ENCODE data around the gene RMRP.
"Not testable (repeated sequence)": the region's sequence is repeated elsewhere in the genome, so short reads cannot be mapped to it uniquely, and the experiment has no call there.

Gene RMRP

DNA sequence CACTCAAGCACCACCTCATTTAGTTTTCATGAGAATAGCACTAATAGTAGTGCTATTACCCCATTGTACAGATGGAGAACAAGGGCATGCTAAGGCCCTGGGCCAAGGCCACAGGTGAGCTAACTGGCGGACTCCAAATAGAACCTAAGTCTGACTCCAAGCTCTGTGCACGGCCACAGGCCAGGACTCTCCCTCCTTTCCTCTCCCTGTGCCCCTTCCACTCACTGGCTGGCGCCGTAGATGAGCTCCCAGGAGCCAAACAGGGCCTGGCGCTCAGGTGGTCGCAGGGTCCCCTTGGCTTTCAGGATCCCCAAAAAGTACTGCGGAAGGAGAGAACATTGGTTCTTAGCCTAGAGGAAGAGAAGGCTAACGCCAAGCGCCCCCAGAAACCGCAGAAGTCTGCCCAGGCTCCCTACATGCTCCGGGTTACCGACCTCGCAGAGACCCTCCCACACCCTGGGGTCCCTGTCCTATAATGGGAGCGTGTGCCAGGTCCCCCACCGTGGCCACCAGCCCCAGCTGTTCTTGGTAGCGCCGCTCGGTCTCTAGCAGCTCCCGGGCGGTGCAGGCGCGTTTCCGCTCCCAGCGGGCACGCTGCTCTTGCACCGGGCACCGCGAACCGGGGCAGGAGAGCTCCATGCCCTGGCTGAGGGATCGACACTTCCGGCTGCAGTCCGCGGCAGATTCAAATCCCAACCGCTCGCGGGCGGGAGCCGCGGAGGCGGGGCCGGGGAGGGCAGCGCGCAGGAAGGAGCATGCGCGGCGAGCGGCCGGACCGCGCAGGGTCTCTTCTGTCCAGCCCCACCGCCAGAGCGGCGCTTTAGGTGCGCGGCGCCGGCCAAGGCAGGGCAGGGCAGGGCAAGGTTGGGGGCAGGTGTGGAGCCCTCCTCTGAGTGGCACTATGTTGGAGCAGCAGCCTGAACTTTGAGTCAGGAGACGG, 7.0 kb upstream of the RMRP start, which contains the start of gene ARHGEF39:
ARHGEF39 (minus strand) TSS at position 665 of the 940 bp plus-strand sequence; CDS start at position 639, 26 bp downstream.
- no peak for DNase-seq

GRCh38 chr9:35662437-35662836, 4.6 kb upstream of the RMRP start:
- DNase-seq: no peak

DNA sequence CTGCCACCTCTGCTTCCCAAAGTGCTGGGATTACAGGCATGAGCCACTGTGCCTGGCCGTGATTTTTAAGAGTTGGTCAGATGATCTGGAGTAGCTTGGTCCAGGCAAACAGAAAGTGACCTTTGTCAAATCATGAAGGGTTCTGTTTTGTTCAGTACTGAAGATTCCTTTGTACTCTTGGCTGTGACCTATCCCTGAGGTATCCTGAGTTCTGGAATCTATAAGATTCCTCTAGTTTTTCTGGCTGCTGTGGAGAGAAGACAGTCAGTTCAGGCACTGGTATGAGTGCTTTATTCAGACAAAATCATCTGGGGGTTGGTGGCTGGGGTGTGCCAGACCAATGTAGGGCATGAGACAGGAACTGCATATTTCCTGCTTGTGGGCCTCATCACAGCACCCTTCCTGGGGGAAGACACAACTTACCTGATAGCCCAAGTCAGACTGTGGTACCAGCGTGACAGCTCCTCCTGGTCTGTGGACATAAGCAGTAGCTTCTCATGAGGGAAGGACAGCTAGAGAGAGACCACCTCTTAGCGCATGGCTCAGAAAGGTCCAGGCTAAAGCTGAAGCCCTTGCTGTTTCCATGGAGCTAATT, 4.0 kb upstream of the RMRP start:
- DNase-seq: no peak

DNA sequence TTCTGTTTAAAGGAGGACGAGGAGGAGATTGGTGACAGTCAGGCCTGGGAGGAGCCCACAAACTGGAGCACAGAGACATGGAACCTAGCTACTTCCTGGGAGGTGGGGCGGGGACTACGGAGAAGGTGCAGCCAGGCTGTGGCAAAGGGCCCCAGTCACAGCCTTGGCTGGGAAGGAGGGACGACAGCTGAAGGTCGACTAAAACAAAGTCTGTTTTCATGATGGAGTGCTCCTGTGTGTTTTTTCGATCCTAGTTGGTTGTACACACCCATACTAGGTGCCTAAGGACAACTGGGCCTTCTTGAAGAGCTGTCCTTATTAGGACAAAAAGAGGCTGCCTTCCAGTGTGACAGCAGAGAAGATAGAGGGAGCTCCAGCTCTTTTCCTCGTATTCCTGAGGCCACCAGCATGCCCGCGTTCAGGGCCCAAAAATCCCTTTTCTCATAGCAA, 3.2 kb upstream of the RMRP start:
- DNase-seq: no peak

DNA sequence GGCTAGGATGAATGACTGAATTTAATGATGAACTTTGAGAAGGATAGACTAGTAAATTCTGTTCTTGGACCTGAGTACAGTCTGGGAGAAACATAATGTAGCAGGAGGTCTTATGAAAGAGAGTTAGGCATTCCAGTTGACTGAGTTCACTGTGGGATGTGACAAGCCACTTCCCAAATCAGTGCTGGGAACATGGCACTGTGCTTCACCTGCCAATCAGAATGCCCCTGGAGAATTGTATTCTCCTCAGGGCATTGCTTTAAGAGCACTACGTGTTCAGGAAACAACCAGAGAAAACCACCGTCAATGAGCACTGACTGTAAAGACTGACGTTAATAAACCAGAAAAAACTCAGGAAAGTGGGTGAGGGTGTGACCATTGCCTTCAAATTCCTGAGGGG, 1.5 kb upstream of the RMRP start:
- no peak for DNase-seq

DNA sequence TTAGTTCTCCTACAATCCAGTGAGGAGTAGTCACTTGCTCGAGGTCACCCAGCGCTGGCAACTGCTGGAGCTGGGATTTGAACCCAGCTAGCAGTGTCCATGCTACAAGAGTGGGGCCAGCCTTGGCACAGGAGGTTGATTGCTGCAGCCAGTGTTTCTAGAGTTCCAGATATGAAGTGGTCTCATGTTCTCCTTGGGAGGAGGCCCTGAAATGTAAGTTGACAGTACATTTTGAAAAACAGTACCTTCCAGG, 1.1 kb upstream of the RMRP start:
- DNase-seq: no peak

DNA sequence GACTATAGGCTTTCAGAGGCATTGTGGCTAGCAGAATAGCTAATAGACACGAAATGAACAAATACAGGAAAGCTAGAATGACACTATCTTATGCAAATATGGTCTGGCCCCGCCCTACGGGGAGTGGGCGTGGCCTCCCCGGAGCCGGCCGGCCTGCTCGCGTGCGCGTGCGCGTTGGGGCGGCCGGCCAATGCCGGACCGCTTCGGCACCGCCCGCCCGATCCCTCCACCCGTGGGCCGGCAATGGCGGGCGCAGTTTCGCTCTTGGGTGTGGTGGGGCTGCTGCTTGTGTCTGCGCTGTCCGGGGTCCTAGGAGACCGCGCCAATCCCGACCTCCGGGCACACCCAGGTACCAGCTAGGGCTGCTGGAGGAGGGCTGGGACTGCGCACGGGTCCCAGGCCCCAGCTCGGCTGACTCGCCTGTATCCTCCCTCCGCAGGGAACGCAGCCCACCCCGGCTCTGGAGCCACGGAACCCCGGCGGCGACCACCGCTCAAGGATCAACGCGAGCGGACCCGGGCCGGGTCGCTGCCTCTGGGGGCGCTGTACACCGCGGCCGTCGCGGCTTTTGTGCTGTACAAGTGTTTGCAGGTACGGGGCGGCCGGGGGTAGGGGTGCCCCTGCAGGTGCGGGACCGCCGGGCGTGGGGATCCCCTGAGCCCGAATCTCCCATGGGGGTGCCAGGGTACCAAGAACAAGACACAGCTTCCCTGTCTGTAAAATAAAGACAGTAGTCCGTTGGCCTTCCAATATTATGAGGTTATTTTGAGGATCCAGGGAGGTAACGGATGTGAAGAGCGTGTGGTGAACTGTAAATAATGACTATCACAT, 533 bp upstream of the RMRP start, which contains the start of gene CCDC107:
CCDC107 (plus strand) TSS at position 156 of the 831 bp plus-strand sequence; CDS start at position 244, 88 bp downstream.
- DNase-seq: peak; percentile 75

GRCh38 chr9:35656831-35657545, 831 bp downstream of the RMRP start:
- DNase-seq: no peak

DNA sequence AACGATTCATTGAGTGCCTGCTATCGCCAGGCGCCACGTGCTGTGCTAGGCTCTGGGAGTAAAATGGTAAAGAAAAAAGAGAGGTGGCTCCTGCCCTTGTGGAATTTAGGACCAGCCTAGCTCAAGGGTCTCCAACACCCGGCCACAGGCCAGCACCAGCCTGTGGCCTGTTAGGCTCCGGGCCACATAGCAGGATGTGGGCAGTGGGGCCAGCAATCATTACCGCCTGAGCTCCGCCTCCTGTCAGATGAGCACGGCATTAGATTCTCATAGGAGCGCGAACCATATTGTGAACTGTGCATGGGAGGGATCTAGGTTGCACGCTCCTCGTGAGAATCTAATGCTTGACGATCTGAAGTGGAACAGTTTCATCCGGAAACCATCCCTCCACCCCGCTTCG, 1.5 kb downstream of the RMRP start:
- no peak for DNase-seq

GRCh38 chr9:35653611-35654010, 4.2 kb downstream of the RMRP start:
- no peak for DNase-seq

- no peak for DNase-seq
Observed at GRCh38 chr9:35652829-35653209, 5.0 kb downstream of the RMRP start.

- no peak for DNase-seq
Observed at GRCh38 chr9:35651956-35652828, 5.6 kb downstream of the RMRP start.

- no peak for DNase-seq
Observed at GRCh38 chr9:35650341-35651158, 7.3 kb downstream of the RMRP start, which contains the start of gene SIT1. TSS of gene SIT1 (minus strand) at chr9:35650931. CDS start at chr9:35650853, 78 bp downstream.

DNA sequence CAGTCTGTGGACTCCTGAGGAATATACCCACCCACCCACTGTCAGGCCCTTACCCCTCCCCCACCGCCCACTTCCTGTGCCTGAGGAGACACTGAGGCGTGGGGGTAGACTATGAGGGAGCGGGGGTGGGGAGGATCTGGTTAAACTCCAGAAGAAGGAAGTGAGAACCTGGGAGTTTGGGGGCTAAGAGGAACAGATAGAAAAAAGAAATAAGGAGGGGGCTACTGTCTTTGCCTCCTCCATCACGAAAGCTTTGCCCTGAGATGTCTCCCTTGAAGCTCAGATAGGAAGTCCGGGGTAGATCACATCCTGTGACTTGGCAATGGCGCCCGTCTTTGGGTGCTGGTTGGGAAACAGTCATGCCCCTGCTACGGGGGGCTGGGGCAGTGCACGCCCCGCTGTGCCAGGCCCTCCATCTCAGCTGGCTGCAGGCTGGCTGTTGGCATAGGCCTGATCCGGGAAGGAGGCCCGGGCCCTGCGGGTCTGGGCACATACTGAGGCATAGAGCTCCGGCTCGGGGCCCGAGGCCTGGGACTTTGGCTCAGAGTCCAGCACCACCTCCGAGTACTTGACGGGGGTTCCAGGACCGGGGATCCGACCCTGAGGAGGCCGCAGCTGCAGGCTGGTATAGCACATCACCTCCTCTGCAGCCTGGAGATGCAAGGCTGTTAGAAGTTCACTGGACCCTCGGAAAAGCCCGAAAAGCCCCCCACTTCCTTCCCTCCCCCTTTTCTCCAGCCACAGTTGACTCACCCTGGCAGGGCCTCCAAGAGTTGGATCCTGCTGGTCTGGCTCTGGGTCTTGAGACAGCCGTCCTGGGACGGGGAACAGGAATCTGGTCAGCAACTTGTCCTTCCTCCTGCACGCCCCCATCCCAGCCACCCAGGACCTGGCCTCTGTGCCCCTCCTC, 8.1 kb downstream of the RMRP start:
- no peak for DNase-seq

DNA sequence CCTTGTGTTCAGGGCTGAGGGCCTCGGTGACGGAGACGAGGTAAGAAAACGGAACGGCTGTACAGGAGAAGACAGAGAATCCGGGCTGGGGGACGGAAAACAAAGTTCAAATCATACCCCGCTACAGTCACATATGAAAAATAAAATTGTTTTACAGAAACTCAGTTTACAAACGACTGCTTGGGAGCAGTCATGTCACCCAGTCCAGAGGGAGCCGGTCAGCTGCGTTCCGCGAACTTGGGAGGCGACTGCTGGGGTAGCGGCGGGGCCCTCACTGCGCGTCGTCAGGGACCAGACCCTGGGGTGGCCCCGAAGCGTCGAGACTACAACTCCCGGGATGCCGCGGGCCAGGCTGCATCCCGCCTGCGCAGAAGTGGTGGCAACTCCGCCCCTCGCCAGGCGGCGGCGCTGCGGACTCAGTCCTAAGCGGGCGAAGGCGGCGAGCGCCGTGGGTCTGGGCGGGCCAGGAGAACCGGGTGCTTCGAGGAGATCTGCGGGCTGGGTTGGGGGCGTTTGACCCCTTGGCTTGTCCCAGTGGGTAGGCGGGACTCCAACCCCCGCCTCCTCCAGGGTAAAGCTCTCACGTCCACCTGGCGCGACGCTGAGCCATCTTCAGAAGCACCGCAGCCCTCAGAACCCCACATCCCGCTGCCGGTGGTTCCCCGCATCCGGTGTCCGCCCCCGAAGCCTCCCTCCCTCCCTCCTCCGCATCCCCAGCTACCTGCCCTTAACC, 11.1 kb downstream of the RMRP start:
- peak; percentile 84 for DNase-seq

GRCh38 chr9:35646153-35646532, 11.7 kb downstream of the RMRP start:
- DNase-seq: no peak

GRCh38 chr9:35645736-35646135, 12.1 kb downstream of the RMRP start:
- not testable (repeated sequence) for DNase-seq

DNA sequence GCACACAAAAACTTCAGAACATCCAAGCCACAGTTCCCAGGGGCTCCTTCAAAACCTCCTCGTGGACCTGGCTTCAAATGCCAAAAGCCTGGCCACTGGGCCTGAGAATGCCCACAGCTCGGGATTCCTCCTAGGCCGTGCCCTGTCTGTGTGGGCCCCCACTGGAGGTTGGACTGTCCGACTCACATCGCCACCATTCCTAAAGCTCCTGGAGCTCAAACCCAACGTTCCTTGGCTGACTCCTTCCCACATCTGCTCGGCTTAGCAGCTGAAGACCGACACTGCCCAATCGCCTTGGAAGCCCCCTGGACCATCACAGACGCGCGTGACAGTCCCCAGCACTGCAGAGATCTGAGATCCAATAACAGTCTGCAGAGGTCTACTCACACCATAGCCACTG, 14.8 kb downstream of the RMRP start:
- no peak for DNase-seq

- DNase-seq: not testable (repeated sequence)
Observed at GRCh38 chr9:35641478-35641877, 16.3 kb downstream of the RMRP start.

All from activated CD4-positive, alpha-beta T cell treated with anti-CD3 and anti-CD28 coated beads for 1 hour (primary cell).